Activated B cell treated with CpG ODN at 0.5 μM for 24 hours (primary cell): ENCODE measurements around the gene ATRN. TPM values are rescaled to one million over a fixed set of nuclear protein-coding genes. Genes with fewer than 3 reads are reported as not detected.

Experiments
- ATAC-seq: fragments of 200-7000 bp; cut with Tn5 transposase; one replicate; pipeline ENCODE4 v1.10.0; 2021; ENCODE audit warnings: low read depth, mild to moderate bottlenecking, moderate library complexity
- CTCF ChIA-PET: fragments of 350-600 bp; sonication (Branson Sonifier 250); formaldehyde crosslinking; loops from one replicate; lab custom pipeline; 2021; ENCODE audit warnings: antibody characterized with exemption; lab: Charles Lee
- POLR2A ChIA-PET: fragments of 350-600 bp; sonication (Branson Sonifier 250); formaldehyde crosslinking; loops from one replicate; lab custom pipeline; 2021; ENCODE audit warnings: antibody characterized with exemption; lab: Charles Lee
- DNase-seq: peaks from one replicate; pipeline ENCODE4 v3.0.0; 2022
- H3K27ac Mint-ChIP-seq: one replicate; pipeline ENCODE4 v1.8.0; 2020; ENCODE audit warnings: mixed read lengths
- H3K27me3 Mint-ChIP-seq: one replicate; pipeline ENCODE4 v1.8.0; 2021; ENCODE audit warnings: mixed read lengths
- H3K36me3 Mint-ChIP-seq: one replicate; pipeline ENCODE4 v1.8.0; 2021; ENCODE audit warnings: low read depth, mixed read lengths
- H3K4me1 Mint-ChIP-seq: one replicate; pipeline ENCODE4 v1.8.0; 2021; ENCODE audit warnings: mixed read lengths
- H3K4me3 Mint-ChIP-seq: one replicate; pipeline ENCODE4 v1.8.0; 2020; ENCODE audit warnings: mild to moderate bottlenecking, mixed read lengths
- H3K9me3 Mint-ChIP-seq: one replicate; pipeline ENCODE4 v1.8.0; 2020; ENCODE audit warnings: mixed read lengths
- CTCF ChIP-seq: fragments of 200-600 bp; IDR thresholded peaks from one replicate; pipeline ENCODE4 v1.8.0; 2022; ENCODE audit warnings: antibody characterized with exemption, mild to moderate bottlenecking
- intact Hi-C: fragments of 100-400 bp; cut with micrococcal nuclease; formaldehyde crosslinking; loops from one replicate; pipeline ENCODE4 v1.15.1; 2024
- total RNA-seq: library from RNA; stranded (reverse); gene quantifications from 2 replicates; pipeline ENCODE4 v1.2.3, GENCODE V29; 2022

The ATRN gene
- total RNA-seq, 1 donor from 2014 or later = 13.0 TPM

DNA sequence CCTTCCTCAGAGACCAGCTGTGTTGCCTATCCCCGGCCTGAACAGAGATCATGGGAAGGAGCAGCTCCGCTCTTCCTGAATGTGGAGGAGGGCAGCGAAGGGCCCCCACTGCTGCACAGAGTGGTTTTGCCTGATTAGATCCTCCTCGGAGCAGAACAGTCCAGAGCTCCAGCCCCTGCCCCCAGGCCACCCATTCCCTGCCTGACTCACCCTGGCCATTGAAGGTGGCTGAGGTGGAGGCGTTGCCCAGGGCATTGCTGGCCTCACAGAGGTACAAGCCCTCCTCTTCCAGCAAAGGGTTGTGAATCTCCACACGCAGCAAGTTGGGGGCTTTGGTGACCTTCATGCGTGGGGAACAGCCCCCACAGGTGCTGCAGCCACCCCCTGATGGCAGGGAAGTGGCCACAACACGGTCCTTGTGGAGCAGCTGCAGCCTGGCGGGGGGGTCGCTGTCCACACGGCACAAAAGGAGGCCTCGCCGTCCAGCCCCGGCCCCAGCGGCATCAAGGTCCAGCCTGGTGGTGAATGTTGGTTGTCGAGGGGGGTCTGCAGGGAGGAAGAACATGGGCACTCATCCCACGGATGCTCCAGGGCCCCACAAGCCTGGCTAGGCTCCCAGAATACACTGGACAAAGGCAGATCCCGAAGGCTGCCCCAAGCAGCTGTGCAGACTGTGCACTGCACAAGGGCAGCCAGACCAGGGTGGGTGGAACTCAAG is 226.9 kb downstream of the ATRN start:
- no peak for TF ChIP-seq CTCF
- H3K36me3 Mint-ChIP-seq = no peaks in the 10 kb centered on the region
- peaks cover 1% of the 10 kb centered on the region for H3K27me3 Mint-ChIP-seq

DNA sequence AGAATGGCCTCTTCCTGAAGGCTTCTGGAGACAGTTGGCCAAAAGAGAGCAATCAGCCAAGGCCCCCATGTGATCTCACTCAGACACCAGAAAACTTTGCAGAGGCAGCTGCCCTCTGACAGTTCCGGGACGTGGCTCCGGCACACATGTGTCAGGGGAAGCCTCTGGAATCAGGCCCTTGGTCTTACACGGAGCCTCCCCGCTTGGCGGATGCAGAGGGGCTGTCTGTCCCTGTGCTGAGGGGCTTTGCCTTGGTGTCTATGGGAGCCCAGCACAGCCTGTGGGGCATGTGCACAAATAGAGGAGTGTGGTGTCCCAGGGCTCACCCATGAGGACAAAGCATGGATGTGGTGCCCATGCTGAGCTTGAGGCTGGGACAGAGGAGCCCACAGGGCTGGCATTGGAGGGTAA is 227.8 kb downstream of the ATRN start:
- H3K4me1 Mint-ChIP-seq = no peaks in the 10 kb centered on the region
- CTCF ChIA-PET = interaction anchor here (2.3 kb wide), 1 partner anchor 12 kb away, joined by 7 read pairs; no protein-coding TSS in a partner anchor
- H3K27ac Mint-ChIP-seq = no peak overlapping the region
- ATAC-seq = no peak
- no peaks in the 10 kb centered on the region for H3K9me3 Mint-ChIP-seq
- peaks cover 2% of the 10 kb centered on the region for H3K27me3 Mint-ChIP-seq
- H3K36me3 Mint-ChIP-seq = no peaks in the 10 kb centered on the region
- TF ChIP-seq CTCF = no peak
- no peak for DNase-seq
- POLR2A ChIA-PET = no interaction called here
- intact Hi-C loops = no loop called here
- no peak overlapping the region for H3K4me3 Mint-ChIP-seq

More for the DNA sequence above, 226.9 kb downstream of the ATRN start:
- H3K9me3 Mint-ChIP-seq = no peaks in the 10 kb centered on the region
- no peaks in the 10 kb centered on the region for H3K4me1 Mint-ChIP-seq
- intact Hi-C loops = no loop called here
- POLR2A ChIA-PET = no interaction called here
- DNase-seq = no peak
- no peak overlapping the region for H3K27ac Mint-ChIP-seq
- CTCF ChIA-PET = interaction anchor here (2.3 kb wide), 1 partner anchor 13 kb away, joined by 7 read pairs; no protein-coding TSS in a partner anchor
- no peak overlapping the region for H3K4me3 Mint-ChIP-seq
- ATAC-seq = no peak

DNA sequence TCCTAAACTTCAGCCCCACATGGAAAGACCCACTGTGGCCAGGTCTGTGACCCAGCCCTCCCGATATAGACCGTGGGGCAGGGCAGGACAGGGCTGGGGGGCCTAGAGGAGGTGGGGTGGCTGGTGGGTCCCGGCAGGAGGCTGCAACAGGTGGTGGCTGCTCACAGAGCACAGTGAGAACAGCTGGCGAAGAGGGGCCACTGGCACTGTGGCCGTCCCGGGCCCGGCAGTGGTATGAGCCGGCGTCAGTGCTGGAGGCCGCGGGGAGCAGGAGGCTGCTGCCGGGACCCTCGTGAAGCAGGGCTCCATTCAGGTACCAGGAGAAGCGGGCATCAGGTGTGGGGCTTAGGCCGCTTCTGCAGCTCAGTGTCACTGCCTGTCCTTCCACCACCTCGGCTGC is 228.2 kb downstream of the ATRN start:
- no peaks in the 10 kb centered on the region for H3K9me3 Mint-ChIP-seq
- no peaks in the 10 kb centered on the region for H3K36me3 Mint-ChIP-seq
- H3K27ac Mint-ChIP-seq = no peak overlapping the region
- no peaks in the 10 kb centered on the region for H3K4me1 Mint-ChIP-seq
- intact Hi-C loops = no loop called here
- DNase-seq (no peak), ATAC-seq (no peak)
- ChIA-PET POLR2A (no interaction called here), CTCF (interaction anchor here (2.3 kb wide), 1 partner anchor 12 kb away, joined by 7 read pairs; no protein-coding TSS in a partner anchor)
- no peak overlapping the region for H3K4me3 Mint-ChIP-seq
- peaks cover 5% of the 10 kb centered on the region for H3K27me3 Mint-ChIP-seq
- no peak for TF ChIP-seq CTCF

Other genes starting within 250 kb of the ATRN start
- 0.58 and 0.88 TPM in 2 replicates for gene SLC4A11, start 231.8 kb upstream of the ATRN start, total RNA-seq
- 3.7 and 4.5 TPM in 2 replicates for gene DNAAF9, start 63.3 kb upstream of the ATRN start, total RNA-seq
- not detected in 2 replicates for gene GFRA4, start 192.4 kb downstream of the ATRN start, total RNA-seq
- gene ADAM33, start 211.0 kb downstream of the ATRN start, total RNA-seq = not detected in 2 replicates
- gene SIGLEC1, start 241.6 kb downstream of the ATRN start, total RNA-seq = not detected in 2 replicates